LoVo (cell line): ENCODE data around the gene NPR2.

ENCODE experiments used
- DNase-seq: peaks from one replicate; pipeline ENCODE4 v3.0.0-alpha.2; 2016; ENCODE audit warnings: low spot score

NPR2 gene

DNA sequence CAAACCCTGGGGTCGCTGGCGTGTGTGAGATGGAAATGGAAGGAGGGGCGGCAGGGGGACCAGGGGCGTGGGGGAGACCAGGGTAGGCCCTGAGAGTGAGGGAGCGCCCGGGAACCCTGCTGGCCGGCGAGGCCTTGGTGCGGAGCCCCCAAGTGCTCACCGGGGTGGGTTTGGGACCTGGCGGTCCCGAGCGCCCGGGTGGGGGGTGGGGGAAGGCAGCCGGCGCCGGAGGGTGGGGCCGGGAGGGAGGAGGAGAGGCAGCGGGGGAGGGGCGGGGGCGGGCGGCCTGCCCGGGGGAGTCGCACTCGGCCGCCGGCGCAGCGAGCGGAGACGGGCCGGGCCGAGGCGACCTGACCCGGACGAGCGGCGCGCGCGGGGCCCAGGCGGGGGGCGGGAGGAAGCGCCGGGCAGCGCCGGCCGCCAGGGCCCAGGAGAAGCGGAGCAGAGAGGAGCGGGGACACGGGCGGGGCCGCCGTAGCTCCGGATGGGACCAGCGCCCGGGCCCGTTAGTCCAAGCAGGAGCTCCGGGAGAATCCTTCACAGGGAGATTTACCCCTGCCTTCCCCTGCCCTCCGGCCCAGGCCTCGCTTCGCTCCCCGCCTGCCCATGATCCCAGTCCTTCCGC lies at the start of gene NPR2:
Gene NPR2, plus strand, starts transcription at position 295 of the 625 bp plus-strand sequence. CDS start 818 bp downstream, outside the sequence.
- DNase-seq, result no peak

DNA sequence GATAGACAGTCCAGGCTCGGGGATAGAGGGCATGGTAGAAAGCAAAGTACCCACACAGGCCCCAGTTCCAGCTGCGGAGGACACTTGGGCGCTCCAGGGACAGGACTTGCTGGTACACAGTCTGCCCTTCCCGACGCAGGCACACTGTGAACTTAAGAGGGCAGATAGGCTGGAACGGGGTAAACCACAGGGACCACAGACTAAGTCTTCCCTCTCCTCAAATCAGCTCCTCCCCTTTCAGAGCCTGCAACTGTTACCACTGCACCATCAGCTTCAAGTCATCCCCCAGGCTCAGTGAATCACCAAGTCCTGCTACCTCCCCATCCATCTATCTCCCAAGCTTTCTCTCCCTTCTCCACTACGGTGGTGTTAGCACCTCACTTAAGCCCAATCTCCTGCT lies 49.7 kb upstream of the NPR2 start:
- DNase-seq, result no peak

DNA sequence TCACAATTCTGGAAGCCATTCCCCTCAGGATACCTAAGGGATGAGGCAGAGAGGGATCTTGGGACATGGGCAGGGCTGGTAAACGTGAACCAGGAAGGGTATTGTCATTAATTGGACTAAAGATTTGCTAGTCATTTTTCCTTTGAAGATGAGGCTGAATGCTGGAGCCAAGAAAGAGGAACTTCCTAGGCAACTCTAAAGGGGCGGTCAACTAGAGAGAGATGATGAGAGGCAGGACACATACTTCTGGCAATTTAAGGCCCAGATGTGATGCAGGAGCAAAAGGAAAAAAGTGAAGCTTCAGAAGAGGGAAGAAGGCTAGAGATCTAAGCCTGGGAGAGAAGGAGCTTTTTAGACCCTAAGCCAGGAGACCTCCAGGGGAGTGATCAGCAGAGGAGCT lies 47.9 kb upstream of the NPR2 start:
- no peak for DNase-seq

DNA sequence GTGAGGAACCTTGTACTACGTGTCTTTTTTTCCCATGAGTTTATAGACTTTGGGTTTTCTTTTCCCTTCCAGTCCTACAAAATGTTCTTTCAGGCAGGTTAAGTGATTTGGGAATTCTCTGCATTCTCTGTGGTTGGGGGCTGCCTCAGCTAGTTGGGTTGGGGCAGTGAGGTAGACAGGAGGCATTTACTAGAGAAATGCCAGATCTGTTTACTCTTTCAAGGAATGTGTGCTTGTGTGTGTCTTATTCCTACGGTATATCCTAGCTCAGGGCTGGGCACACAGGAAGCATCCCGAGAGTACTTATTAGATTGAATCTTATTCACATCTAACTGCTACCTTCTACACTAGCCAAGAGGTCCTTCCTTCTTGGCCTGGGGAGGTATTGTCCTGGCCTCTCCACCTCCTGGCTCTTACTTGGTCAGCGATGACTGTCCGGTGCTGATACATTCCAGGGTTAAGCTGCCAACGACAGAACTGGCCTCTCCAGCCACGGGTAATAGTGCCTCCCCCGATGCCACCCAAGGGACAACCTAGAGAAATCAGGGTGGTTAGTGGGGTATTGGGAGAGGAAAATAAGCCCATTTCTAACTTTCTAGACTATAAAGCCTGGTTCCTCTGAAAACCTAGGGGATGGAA lies 47.4 kb upstream of the NPR2 start:
- no peak for DNase-seq

DNA sequence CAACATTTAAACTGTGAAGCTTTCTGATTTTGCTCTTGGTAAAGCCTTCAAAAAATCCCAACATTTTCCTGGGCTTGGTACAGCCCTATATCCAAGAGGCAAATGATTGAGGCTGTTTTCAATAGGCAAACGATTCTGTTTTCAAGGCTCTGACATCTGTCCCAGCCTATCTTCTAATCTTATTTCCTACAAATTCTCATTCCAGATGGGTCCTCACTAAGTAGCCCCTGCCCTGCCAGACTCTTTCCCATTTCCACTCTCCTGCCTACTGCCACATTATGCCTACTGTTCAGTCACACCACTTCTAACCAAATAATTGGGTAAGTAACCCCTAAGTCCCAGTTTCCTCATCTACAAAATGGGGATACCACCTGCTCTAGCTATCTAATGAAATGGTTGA lies 45.8 kb upstream of the NPR2 start:
- DNase-seq, result no peak

DNA sequence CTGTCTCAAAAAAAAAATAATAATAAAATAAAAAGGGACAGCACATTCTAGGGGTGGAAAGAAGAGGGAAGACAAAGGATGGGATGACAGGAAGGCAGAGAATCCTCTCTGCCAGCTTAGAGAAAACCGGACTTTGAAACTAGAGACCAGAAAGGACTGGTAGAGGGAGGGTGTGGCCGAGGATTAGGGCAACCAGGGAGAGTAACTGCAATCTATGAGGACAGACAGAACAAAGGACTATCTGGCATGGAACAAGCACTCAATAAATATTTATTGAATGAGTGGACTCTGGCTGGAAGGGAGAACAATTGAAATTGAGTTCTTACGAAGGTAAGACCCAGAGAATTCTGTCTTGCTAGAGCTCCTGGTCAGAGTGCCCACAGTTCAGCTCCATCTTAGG lies 44.8 kb upstream of the NPR2 start:
- DNase-seq, result peak; percentile 30

DNA sequence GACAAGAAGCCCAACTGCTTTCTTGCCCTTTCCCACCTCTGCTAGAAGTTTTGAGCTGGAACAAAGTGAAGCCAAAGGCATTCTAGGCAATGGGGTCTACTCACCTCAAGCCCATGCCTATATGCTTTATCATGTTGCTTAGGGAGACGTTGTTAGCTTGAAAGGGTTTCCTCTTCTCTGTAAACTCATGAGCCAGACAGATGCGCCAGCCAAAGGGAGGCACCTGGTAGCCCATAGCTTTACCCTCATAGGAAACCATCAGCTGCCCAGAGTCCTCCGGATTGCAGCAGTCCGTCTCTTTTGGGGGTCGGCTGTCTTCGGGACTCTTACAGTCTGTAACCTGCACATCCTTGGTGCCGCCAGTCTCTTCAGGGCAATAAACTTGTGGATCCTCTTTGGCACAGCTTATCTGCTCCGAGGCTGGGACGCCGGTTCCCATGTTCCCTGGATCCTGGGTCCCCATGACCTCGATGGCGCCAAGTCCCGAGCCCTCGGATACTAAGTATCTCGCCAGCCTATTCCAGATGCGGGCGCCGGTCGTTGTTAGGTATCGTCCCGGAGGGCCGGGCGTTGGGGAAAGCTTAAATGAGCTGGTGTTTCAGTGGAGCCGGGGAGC lies 43.0 kb upstream of the NPR2 start:
- DNase-seq, result no peak

DNA sequence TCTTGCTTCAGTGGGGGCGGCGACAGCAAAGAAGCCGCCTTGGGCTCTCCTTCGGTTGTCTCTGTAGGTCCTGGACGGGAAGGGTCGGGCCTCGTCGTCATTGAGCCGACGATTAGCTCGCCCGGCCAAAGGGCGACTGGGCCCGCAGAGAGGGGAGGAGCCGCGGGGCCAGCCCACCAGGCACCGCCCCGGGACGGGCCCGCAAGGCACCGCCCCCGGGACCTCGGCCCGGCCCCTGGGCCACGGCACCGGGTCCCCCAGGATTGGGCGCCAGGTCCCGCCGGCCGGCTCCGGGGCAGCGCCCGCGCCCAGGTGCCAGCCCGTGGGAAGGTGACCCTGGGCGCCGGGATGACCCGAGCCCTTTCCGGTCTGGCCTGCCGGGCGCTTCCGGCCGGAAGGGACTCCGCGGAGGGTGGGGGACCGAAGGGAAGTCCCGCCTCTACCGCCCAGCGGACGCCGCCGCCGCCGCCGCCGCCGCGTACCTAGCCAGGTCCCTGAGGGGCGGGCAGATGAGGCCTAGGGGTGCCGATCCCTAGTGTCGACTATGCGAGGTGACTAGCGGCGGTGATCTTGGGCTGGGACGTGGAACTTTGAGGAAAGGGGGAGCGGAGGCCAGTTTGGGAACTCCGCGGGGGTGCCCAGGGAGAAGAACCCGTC lies 42.4 kb upstream of the NPR2 start, which contains the start of the genes GBA2 and RGP1:
Gene GBA2, minus strand, starts transcription at position 371 of the 657 bp plus-strand sequence. CDS start 524 bp downstream, outside the sequence.
Gene RGP1, plus strand, starts transcription at position 430 of the 657 bp plus-strand sequence. CDS start 469 bp downstream, outside the sequence.
- peak; percentile 84 for DNase-seq

DNA sequence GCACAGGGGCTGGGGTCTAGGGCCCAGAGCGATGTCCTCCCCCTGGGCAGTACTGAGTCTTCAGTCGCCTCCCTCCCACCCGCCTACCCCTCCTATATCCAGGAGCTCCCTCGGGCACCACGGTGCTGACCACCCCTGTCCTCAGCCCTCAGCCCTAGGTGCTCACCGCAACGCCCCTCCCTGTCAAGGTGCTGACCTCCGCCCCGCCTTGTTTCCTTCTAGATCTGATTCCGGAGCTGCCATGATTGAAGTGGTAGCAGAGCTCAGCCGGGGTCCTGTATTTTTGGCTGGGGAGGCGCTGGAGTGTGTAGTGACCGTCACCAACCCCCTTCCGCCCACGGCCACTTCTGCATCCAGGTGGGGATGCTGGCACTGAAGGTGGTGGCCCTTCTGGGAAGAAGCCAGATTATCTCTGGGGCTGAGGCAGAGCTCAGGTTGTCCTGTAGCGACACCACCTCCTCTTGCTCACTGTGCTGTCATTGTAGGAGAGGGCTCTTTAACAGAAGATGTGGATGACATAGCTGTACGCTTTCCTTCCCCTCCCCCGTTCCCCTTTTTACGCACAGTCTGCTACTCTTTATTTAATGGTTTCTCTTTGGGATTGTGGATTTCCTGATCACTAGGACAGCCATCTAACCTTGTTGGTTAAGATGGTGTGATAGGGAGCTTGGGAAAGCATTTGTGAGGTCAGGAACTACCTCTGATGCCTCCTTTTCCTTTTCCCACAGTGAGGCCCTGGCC lies 41.7 kb upstream of the NPR2 start:
- DNase-seq, result peak; percentile 34

DNA sequence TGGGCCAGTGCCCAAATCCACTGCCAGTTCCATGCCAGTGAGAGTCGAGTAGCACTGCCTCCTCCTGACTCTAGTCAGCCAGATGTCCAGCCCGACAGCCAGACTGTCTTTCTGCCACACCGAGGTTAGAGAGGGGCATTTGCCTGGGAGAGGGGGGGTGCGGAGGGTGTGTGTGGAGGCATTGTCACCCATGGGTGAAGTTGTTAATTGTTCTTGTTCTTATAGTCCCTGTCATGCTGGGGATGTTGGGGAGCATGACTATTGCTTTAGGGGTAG lies 41.2 kb upstream of the NPR2 start:
- DNase-seq, result no peak

DNA sequence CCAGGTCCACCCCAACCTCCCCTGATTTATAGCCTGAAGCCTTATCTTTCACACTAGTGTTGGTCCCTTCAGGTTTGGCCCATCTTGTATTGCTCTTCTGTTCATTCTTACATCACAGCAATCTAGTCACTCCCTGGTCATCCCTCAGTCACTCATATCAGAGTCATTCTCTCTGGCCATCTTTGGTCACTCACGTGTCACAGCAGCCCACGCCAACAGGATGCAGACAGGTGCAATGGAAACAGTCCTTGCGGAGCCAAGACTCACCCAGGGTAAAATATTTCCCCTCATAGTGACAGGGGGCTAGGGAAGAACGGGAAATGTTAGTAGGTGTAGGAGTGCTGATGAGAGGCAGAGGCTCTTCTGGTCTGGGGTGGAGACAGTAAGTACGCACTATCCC lies 37.9 kb upstream of the NPR2 start:
- no peak for DNase-seq

DNA sequence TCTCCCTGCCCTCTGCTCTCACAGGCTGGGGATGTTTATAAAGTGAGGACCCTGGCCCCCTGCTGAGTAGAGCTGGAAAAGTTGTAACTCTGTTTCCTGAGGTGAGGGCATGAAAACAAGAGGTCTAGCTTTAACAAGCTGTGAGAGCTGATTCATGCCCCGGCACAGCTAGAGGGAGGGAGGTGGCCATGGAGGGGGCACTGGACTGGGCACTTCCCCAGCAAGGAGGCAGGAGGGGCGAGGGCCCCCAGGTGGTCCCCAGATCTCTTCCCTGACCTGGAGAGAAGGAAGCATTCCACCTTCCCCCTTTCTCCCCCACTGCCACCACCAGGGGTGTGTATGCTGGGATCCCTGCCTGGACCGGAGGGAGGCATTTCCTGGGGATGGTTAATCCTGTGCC lies 37.1 kb upstream of the NPR2 start, which contains the start of gene MSMP:
Gene MSMP, minus strand, starts transcription at position 13 of the 400 bp plus-strand sequence. CDS start 147 bp downstream, outside the sequence.
- no peak for DNase-seq

DNA sequence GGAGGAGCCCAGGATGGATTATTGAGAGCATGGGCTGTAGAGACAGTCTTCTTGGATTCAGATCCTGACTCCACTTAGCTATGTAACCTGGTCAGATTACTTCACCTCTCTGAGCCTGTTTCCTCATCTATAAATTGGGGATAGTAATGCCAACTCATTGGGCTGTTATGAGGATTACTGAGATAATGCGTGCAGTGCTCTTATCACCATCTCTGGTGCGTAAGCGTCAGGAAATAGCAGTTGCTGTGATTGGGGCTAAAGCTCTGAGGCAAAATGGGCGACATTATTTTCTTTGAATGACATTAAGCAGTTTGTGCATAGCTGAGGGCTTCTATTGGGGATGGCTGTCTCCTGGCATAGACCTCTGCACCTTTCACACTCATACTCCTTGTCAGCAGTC lies 36.3 kb upstream of the NPR2 start:
- DNase-seq, result no peak

DNA sequence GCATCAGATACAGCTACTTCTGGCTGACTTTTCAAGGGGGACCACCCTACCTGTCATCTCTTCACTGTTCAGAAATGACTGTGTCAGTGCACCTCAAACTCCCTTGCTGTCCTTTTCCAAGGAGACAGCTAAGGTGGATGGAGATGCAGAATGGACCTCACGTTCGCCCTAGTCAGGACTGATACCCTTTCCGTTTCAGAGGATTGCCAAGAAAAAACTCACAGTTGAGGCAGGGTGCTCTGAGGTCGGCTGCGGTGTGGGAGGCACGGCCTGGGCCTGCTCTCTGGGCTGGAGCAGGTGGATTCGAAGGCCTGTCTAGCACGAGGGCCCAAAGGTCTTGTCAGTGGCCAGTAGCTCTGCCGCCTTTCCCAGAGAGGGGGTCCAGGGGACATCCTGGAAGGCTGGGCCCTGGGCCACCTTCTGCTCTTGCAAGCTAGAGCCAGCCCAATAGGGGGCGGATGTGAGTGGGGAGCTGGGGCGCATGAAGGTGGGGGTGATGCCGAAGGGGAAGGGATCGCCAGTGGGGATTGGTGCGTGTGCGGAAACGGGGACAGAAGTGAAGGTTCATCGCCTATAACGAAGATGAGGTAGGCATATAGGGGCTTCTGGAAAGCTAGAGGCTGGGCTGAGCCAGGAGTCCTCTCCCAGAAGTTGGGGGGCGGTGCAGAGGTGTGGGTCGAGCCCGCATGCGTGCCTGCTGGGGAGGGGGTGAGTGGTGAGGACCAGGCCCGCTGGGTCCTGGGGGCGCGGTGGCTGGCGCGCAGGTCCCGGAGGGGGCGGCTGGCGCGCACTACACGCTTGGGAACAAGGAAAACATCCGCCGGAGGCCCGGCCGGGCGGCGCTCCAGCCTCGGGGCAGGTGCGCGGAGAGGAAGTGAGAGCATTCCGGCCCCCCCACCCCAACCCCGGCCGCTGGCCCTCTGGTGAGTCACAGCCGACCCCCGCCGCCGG lies 34.8 kb upstream of the NPR2 start:
- peak; percentile 72 for DNase-seq

DNA sequence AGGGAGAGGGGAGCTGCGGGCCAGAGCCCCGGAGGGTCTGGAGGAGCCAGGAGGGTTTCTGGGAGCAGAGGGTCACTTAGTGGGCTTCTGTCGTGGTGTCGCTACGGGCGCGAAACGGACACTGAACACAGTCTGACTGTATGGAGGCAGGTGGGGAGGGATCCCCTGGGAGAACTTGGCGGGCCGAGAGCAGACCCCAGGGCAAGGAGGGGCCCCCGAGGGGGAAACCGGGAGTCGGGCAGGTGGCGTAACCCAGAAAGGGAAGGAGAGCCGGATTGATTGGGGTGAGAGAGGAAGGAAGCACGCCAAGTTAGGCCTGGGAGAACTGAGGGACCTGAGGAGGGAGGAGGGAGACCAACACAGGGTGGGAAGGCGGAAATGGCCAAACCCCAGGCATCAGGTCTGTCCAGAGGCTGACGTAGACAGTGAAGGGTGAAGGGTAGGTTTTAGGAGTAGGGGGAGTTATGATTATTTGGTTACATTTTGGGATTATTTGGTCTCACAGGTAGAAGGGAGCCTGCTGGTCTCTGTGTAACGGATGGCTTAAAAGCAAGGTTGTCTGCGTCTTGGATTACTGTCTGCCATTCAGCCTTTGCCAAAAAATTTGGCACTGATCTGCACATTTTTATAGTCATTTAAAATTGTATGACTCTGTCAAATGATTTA lies 34.0 kb upstream of the NPR2 start:
- DNase-seq, result peak; percentile 63

DNA sequence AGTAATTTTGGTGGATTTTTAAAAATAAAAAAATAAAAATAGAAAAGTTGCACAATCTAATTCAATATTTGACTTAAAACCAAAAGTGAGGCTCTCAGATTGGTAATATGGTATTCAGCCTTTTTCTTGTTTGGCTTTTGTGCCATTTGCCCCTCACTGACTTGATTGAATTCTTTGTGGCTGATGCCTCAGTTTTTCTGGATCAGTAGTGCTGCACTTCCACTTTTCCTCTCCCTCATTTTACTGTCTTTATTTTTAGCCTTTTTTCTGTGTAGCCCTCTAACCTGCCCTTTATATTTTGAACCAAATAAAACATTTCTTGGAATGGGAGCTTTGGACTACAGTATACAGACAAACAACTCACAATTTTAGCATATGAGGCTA lies 33.5 kb upstream of the NPR2 start:
- no peak for DNase-seq

DNA sequence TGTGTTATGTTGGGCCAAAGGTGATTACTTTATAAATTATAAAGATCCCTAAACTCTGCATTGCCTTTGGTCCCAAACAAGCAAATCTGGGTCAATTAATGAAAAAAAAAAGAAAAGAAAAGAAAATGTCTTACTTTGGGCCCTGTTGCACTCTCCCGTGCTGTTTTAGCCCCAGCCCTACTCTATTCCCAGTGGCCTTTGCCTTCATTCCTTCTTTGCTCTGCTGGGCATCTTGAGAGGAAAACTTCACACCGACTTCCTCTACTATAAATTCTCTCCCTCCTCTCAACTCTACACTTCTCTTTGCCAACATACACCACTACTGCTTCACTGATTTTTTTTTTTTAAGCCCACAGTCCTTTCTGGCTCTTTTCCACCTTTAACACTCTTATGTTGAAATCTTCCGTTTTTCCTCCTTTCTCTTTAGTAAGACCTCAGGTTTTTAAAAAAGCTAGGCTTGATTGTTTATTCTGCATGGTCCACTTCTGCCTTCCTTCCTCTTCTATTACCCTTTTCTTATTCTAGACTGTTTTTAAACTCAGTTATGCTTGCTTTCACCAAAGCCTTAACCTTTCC lies 32.8 kb upstream of the NPR2 start:
- DNase-seq, result no peak

DNA sequence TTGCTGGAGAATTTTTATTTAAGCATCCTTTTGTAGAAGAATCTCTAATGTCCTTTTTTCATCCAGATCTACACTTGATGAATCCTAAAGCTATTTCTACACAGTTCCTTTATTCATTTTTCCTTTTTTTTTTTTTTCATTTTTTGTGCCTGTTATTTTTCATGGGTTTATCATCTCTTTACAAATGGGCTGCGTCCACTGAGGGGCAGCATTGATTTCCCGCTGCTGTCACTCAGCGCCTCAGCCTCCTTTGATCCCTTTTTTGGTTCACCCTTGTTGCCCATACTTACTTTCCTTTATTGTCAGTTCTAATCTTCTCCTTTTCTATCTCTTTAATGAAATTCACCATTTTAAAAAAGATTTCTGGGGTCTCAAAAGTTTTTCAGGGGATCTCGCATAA lies 31.6 kb upstream of the NPR2 start:
- no peak for DNase-seq

DNA sequence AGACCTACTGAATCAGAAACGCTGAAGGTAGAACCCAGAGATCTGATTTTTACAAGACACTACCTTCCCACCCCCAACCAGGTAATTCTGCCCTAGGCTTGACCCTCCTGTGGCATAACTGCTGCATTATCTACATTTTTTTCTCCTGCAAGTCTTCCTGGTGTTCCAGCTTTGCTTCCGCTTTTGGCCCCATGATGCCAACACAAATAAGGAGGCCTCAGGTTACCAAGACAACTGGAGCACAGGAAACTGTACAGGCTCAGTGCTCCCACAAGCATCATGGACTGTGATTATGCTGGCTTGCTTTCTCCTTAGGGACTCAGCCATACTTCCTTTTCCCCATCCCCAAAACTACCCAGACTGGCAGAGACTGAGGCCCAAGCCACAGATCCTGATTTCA lies 30.7 kb upstream of the NPR2 start:
- no peak for DNase-seq

DNA sequence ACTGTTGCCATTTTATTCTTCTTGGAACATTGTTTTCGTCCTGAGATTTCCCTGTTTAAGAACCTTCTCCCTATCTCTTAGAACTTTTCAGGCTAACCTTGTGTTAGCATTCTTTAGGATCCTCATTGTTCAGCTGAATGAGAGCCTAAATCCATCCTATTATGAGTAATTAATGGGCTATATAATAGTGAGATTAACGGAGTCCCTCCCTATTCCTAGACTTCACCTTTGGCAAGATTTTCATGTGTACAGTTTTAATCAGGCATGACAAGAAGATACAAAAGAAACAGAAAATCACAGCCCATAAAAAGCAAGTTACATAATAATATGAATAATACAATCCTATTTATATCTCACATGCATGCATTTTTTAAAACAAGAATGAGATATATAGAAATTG lies 28.2 kb upstream of the NPR2 start:
- DNase-seq, result no peak
